ENCODE data around the gene CHST12. TPM values are rescaled to one million over a fixed set of nuclear protein-coding genes. Genes with fewer than 3 reads are reported as not detected.
"Not testable (repeated sequence)": the region's sequence is repeated elsewhere in the genome, so short reads cannot be mapped to it uniquely, and the experiment has no call there.

CHST12 gene
- total RNA-seq, 1 donor from 2014 or later: 27.3 TPM

DNA sequence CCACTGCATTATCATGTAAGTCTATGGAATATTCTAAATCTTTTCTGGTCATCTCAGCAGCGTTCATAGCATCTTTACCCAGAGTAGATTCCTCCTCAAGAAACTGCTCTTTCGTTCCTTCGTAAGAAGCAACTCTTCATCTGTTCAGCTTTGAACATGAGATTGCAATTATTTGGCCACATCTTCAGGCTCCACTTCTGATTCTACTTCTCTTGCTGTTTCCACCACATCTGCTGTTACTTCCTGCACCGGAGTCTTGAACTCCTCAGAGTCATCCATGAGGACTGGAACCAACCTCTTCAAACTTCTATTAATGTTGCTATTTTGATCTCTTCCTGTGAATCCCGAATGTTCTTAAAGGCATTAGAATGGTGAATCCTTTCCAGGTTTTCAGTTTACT is 12.7 kb downstream of the CHST12 start:
- no peak overlapping the region for H3K27ac Mint-ChIP-seq (ENCODE audit: unreplicated experiment)
- no peaks in the 10 kb centered on the region for H3K36me3 Mint-ChIP-seq (ENCODE audit: unreplicated experiment)

GRCh38 chr7:2416650-2417049 is 13.2 kb downstream of the CHST12 start:
- Mint-ChIP-seq H3K36me3 (ENCODE audit: unreplicated experiment) (no peaks in the 10 kb centered on the region), H3K9me3 (ENCODE audit: unreplicated experiment) (peaks cover 2% of the 10 kb centered on the region), H3K4me1 (ENCODE audit: low read depth, unreplicated experiment) (no peaks in the 10 kb centered on the region), H3K4me3 (ENCODE audit: unreplicated experiment) (no peak overlapping the region), H3K27me3 (ENCODE audit: unreplicated experiment) (no peaks in the 10 kb centered on the region), H3K27ac (ENCODE audit: unreplicated experiment) (no peak overlapping the region)
- TF ChIP-seq, protein P1, sequence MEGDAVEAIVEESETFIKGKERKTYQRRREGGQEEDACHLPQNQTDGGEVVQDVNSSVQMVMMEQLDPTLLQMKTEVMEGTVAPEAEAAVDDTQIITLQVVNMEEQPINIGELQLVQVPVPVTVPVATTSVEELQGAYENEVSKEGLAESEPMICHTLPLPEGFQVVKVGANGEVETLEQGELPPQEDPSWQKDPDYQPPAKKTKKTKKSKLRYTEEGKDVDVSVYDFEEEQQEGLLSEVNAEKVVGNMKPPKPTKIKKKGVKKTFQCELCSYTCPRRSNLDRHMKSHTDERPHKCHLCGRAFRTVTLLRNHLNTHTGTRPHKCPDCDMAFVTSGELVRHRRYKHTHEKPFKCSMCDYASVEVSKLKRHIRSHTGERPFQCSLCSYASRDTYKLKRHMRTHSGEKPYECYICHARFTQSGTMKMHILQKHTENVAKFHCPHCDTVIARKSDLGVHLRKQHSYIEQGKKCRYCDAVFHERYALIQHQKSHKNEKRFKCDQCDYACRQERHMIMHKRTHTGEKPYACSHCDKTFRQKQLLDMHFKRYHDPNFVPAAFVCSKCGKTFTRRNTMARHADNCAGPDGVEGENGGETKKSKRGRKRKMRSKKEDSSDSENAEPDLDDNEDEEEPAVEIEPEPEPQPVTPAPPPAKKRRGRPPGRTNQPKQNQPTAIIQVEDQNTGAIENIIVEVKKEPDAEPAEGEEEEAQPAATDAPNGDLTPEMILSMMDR (IDR thresholded peaks at IDR 0.05; ENCODE audit: partially characterized antibody, unreplicated experiment): no peak
- no peak for DNase-seq

More for the DNA sequence above, 12.7 kb downstream of the CHST12 start:
- no peak for DNase-seq
- Mint-ChIP-seq H3K9me3 (ENCODE audit: unreplicated experiment) (peaks cover 2% of the 10 kb centered on the region), H3K4me1 (ENCODE audit: low read depth, unreplicated experiment) (no peaks in the 10 kb centered on the region), H3K27me3 (ENCODE audit: unreplicated experiment) (no peaks in the 10 kb centered on the region), H3K4me3 (ENCODE audit: unreplicated experiment) (no peak overlapping the region)
- TF ChIP-seq, protein P1 (IDR thresholded peaks at IDR 0.05; ENCODE audit: partially characterized antibody, unreplicated experiment): no peak

DNA sequence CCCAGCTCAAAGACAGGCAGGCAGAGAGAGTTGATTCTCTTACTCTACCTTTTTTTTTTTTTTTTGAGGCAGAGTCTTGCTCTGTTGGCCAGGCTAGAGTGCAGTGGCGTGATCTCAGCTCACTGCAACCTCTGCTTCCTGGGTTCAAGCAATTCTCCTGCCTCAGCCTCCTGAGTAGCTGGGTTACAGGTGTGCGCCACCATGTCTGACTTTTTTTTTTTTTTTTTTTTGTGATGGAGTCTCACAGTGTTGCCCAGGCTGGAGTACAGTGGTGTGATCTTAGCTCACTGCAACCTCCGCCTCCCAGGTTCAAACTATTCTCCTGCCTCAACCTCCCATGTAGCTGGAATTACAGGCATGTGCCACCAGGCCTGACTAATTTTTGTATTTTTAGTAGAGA is 13.8 kb downstream of the CHST12 start:
- H3K4me1 Mint-ChIP-seq (ENCODE audit: low read depth, unreplicated experiment); DNase-seq; H3K4me3 Mint-ChIP-seq (ENCODE audit: unreplicated experiment); H3K27ac Mint-ChIP-seq (ENCODE audit: unreplicated experiment); H3K27me3 Mint-ChIP-seq (ENCODE audit: unreplicated experiment); H3K36me3 Mint-ChIP-seq (ENCODE audit: unreplicated experiment); H3K9me3 Mint-ChIP-seq (ENCODE audit: unreplicated experiment): not testable (repeated sequence)

- Mint-ChIP-seq H3K9me3 (ENCODE audit: unreplicated experiment) (peaks cover 2% of the 10 kb centered on the region), H3K4me1 (ENCODE audit: low read depth, unreplicated experiment) (no peaks in the 10 kb centered on the region), H3K4me3 (ENCODE audit: unreplicated experiment) (no peak overlapping the region), H3K27me3 (ENCODE audit: unreplicated experiment) (no peaks in the 10 kb centered on the region), H3K36me3 (ENCODE audit: unreplicated experiment) (no peaks in the 10 kb centered on the region), H3K27ac (ENCODE audit: unreplicated experiment) (no peak overlapping the region)
- TF ChIP-seq, protein P1 (IDR thresholded peaks at IDR 0.05; ENCODE audit: partially characterized antibody, unreplicated experiment): no peak
- DNase-seq: no peak
Observed at GRCh38 chr7:2417981-2418481, 14.6 kb downstream of the CHST12 start.

DNA sequence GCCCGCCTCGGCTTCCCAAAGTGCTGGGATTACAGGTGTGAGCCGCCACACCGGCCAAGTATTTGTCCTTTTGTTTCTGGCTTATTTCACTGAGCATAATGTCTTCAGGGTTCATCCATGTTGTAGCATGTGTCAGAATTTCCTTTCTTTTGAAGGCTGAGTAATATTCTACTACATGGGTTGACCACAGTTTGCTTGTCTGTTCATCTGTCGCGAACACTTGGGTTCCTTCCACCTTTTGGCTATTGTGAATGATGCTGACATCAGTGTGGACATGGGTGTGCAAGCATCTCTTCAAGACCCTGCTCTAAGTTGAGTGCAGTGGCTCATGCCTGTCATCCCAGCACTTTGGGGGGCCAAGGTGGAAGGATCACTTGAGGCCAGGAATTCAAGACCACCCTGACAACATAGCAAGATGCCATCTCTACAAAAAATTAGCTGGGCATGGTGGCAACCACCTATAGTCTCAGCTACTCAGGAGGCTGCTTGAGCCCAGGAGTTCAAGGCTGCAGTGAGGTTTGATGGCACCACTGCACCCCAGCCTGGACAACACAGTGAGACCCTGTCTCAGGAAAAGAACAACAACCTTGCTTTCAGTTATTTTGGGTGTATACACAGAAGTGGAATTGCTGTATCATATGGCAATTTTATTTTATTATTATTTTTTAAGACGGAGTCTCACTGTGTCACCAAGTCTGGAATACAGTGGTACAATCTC is 17.0 kb downstream of the CHST12 start:
- no peaks in the 10 kb centered on the region for H3K27me3 Mint-ChIP-seq (ENCODE audit: unreplicated experiment)

More for the DNA sequence above, 17.0 kb downstream of the CHST12 start:
- no peak overlapping the region for H3K4me3 Mint-ChIP-seq (ENCODE audit: unreplicated experiment)
- H3K4me1 Mint-ChIP-seq (ENCODE audit: low read depth, unreplicated experiment): no peaks in the 10 kb centered on the region
- TF ChIP-seq, protein P1 (IDR thresholded peaks at IDR 0.05; ENCODE audit: partially characterized antibody, unreplicated experiment): no peak
- no peak overlapping the region for H3K27ac Mint-ChIP-seq (ENCODE audit: unreplicated experiment)
- no peaks in the 10 kb centered on the region for H3K36me3 Mint-ChIP-seq (ENCODE audit: unreplicated experiment)
- DNase-seq: no peak
- H3K9me3 Mint-ChIP-seq (ENCODE audit: unreplicated experiment): peaks cover 4% of the 10 kb centered on the region

All from glutamatergic neuron (in vitro differentiated cells).